Measurements from ENCODE around the gene KBTBD12. TPM values are rescaled to one million over a fixed set of nuclear protein-coding genes. Genes with fewer than 3 reads are reported as not detected.

The KBTBD12 gene
- total RNA-seq, 3 donors from 2014 or later (not counting 1 experiment from before 2014, with no cell fraction given) = 0.12 TPM; not detected in 2

- Mint-ChIP-seq H3K36me3 (no peaks in the 10 kb centered on the region), H3K9me3 (no peaks in the 10 kb centered on the region), H3K4me3 (peak overlapping the region; percentile 37), H3K4me1 (no peaks in the 10 kb centered on the region), H3K27me3 (ENCODE audit: low read depth in 2 of 2) (peaks cover 40 to 63% of the 10 kb centered on the region in 2 donors), H3K27ac (no peak overlapping the region)
- intact Hi-C loops (cut with micrococcal nuclease) = no loop called here
- Histone ChIP-seq H3K27me3 (ENCODE audit: control insufficient read depth, insufficient read depth, low read length) (peaks cover 4% of the 10 kb centered on the region), H3K27ac (ENCODE audit: low read length) (no peak overlapping the region), H3K9me3 (ENCODE audit: control insufficient read depth, insufficient read depth, low read length) (no peaks in the 10 kb centered on the region), H3K36me3 (ENCODE audit: control insufficient read depth, insufficient read depth, low read length) (no peaks in the 10 kb centered on the region), H3K4me1 (ENCODE audit: control insufficient read depth, insufficient read depth, low read length) (peaks cover 12% of the 10 kb centered on the region), H3K4me3 (ENCODE audit: low read length) (no peak overlapping the region)
- DNase-seq = no peak
- no peak for TF ChIP-seq CTCF (IDR thresholded peaks at IDR 0.05)
- ATAC-seq = no peak
- 79% methylated on average over 8 of the region's 8 CpGs for WGBS (ENCODE audit: insufficient coverage)
These were observed 448 bp upstream of the KBTBD12 start for GRCh38 chr3:127914584-127914983.

- peaks cover 37 to 59% of the 10 kb centered on the region in 2 donors for H3K27me3 Mint-ChIP-seq (ENCODE audit: low read depth in 2 of 2)
- H3K4me1 ChIP-seq (ENCODE audit: control insufficient read depth, insufficient read depth, low read length) = peaks cover 10% of the 10 kb centered on the region
- no peaks in the 10 kb centered on the region for H3K4me1 Mint-ChIP-seq
- no peak overlapping the region for H3K27ac ChIP-seq (ENCODE audit: low read length)
- TF ChIP-seq CTCF (IDR thresholded peaks at IDR 0.05) = no peak
- H3K4me3 ChIP-seq (ENCODE audit: low read length) = no peak overlapping the region
- intact Hi-C loops (cut with micrococcal nuclease) = no loop called here
- 86% methylated on average over 10 of the region's 10 CpGs for WGBS (ENCODE audit: insufficient coverage)
- DNase-seq (no peak), ATAC-seq (no peak)
- H3K9me3 Mint-ChIP-seq = no peaks in the 10 kb centered on the region
- H3K4me3 Mint-ChIP-seq = peak overlapping the region; percentile 13
- no peaks in the 10 kb centered on the region for H3K36me3 Mint-ChIP-seq
- no peak overlapping the region for H3K27ac Mint-ChIP-seq
- no peaks in the 10 kb centered on the region for H3K9me3 ChIP-seq (ENCODE audit: control insufficient read depth, insufficient read depth, low read length)
- H3K27me3 ChIP-seq (ENCODE audit: control insufficient read depth, insufficient read depth, low read length) = peaks cover 4% of the 10 kb centered on the region
- H3K36me3 ChIP-seq (ENCODE audit: control insufficient read depth, insufficient read depth, low read length) = no peaks in the 10 kb centered on the region
These were observed 983 bp downstream of the KBTBD12 start for GRCh38 chr3:127915937-127916493.

GRCh38 chr3:127920738-127921137 is 5.7 kb downstream of the KBTBD12 start:
- DNase-seq (no peak), ATAC-seq (no peak)
- no peak overlapping the region for H3K27ac ChIP-seq (ENCODE audit: low read length)
- no peak overlapping the region for H3K4me3 ChIP-seq (ENCODE audit: low read length)
- no peaks in the 10 kb centered on the region for H3K9me3 Mint-ChIP-seq
- peaks cover 16 to 31% of the 10 kb centered on the region in 2 donors for H3K27me3 Mint-ChIP-seq (ENCODE audit: low read depth in 2 of 2)
- H3K4me1 Mint-ChIP-seq = peaks cover 0 to 7% of the 10 kb centered on the region in 2 donors
- no peak overlapping the region for H3K27ac Mint-ChIP-seq
- no peaks in the 10 kb centered on the region for H3K9me3 ChIP-seq (ENCODE audit: control insufficient read depth, insufficient read depth, low read length)
- H3K4me1 ChIP-seq (ENCODE audit: control insufficient read depth, insufficient read depth, low read length) = peaks cover 3% of the 10 kb centered on the region
- TF ChIP-seq CTCF (IDR thresholded peaks at IDR 0.05) = no peak
- no peak overlapping the region for H3K4me3 Mint-ChIP-seq
- no peaks in the 10 kb centered on the region for H3K36me3 Mint-ChIP-seq
- intact Hi-C loops (cut with micrococcal nuclease) = no loop called here
- WGBS (ENCODE audit: insufficient coverage) = no CpG with 5 or more reads among the region's 1 CpG
- H3K36me3 ChIP-seq (ENCODE audit: control insufficient read depth, insufficient read depth, low read length) = no peaks in the 10 kb centered on the region
- H3K27me3 ChIP-seq (ENCODE audit: control insufficient read depth, insufficient read depth, low read length) = no peaks in the 10 kb centered on the region

- Histone ChIP-seq H3K4me3 (ENCODE audit: low read length) (no peak overlapping the region), H3K4me1 (ENCODE audit: control insufficient read depth, insufficient read depth, low read length) (peaks cover 3% of the 10 kb centered on the region), H3K27me3 (ENCODE audit: control insufficient read depth, insufficient read depth, low read length) (no peaks in the 10 kb centered on the region), H3K27ac (ENCODE audit: low read length) (no peak overlapping the region), H3K9me3 (ENCODE audit: control insufficient read depth, insufficient read depth, low read length) (no peaks in the 10 kb centered on the region), H3K36me3 (ENCODE audit: control insufficient read depth, insufficient read depth, low read length) (no peaks in the 10 kb centered on the region)
- ATAC-seq (no peak), DNase-seq (no peak)
- Mint-ChIP-seq H3K27me3 (ENCODE audit: low read depth in 2 of 2) (peaks cover 7% of the 10 kb centered on the region in 2 donors), H3K27ac (no peak overlapping the region), H3K9me3 (no peaks in the 10 kb centered on the region), H3K4me3 (no peak overlapping the region), H3K36me3 (no peaks in the 10 kb centered on the region), H3K4me1 (peaks cover 0 to 7% of the 10 kb centered on the region in 2 donors)
- intact Hi-C loops (cut with micrococcal nuclease) = no loop called here
- TF ChIP-seq CTCF (IDR thresholded peaks at IDR 0.05) = no peak
- WGBS (ENCODE audit: insufficient coverage) = 100% methylated on average over 1 of the region's 4 CpGs
These were observed 8.6 kb downstream of the KBTBD12 start for GRCh38 chr3:127923611-127924010.

Measured in natural killer cell (primary cell).